ENCODE results near the gene NUBP1. TPM values are rescaled to one million over a fixed set of nuclear protein-coding genes. Genes with fewer than 3 reads are reported as not detected.

Gene NUBP1
- total RNA-seq, 1 donor from 2014 or later, result 18.4 TPM

GRCh38 chr16:10805334-10805733 is 61.7 kb downstream of the NUBP1 start:
- H3K4me3 Mint-ChIP-seq (ENCODE audit: unreplicated experiment), result no peak overlapping the region
- H3K36me3 Mint-ChIP-seq (ENCODE audit: low read depth, unreplicated experiment), result peaks cover 4% of the 10 kb centered on the region
- H3K9me3 Mint-ChIP-seq (ENCODE audit: unreplicated experiment), result no peaks in the 10 kb centered on the region
- DNase-seq (ENCODE audit: low spot score), result no peak
- peaks cover 4% of the 10 kb centered on the region for H3K4me1 Mint-ChIP-seq (ENCODE audit: unreplicated experiment)
- no peak for TF ChIP-seq CTCF (IDR thresholded peaks at IDR 0.05; ENCODE audit: unreplicated experiment)
- no peaks in the 10 kb centered on the region for H3K27me3 Mint-ChIP-seq (ENCODE audit: unreplicated experiment)
- no peak overlapping the region for H3K27ac Mint-ChIP-seq (ENCODE audit: unreplicated experiment)

GRCh38 chr16:10806698-10807097 is 63.1 kb downstream of the NUBP1 start:
- H3K27me3 Mint-ChIP-seq (ENCODE audit: unreplicated experiment), result no peaks in the 10 kb centered on the region
- TF ChIP-seq CTCF (IDR thresholded peaks at IDR 0.05; ENCODE audit: unreplicated experiment), result no peak

GRCh38 chr16:10808218-10808617 is 64.6 kb downstream of the NUBP1 start:
- H3K9me3 Mint-ChIP-seq (ENCODE audit: unreplicated experiment), result no peaks in the 10 kb centered on the region
- no peaks in the 10 kb centered on the region for H3K27me3 Mint-ChIP-seq (ENCODE audit: unreplicated experiment)
- H3K4me1 Mint-ChIP-seq (ENCODE audit: unreplicated experiment), result peaks cover 9% of the 10 kb centered on the region
- peaks cover 4% of the 10 kb centered on the region for H3K36me3 Mint-ChIP-seq (ENCODE audit: low read depth, unreplicated experiment)
- DNase-seq (ENCODE audit: low spot score), result no peak
- H3K27ac Mint-ChIP-seq (ENCODE audit: unreplicated experiment), result no peak overlapping the region
- no peak overlapping the region for H3K4me3 Mint-ChIP-seq (ENCODE audit: unreplicated experiment)
- TF ChIP-seq CTCF (IDR thresholded peaks at IDR 0.05; ENCODE audit: unreplicated experiment), result no peak

More at GRCh38 chr16:10806698-10807097, 63.1 kb downstream of the NUBP1 start:
- Mint-ChIP-seq H3K27ac (ENCODE audit: unreplicated experiment) (no peak overlapping the region), H3K4me1 (ENCODE audit: unreplicated experiment) (peaks cover 9% of the 10 kb centered on the region), H3K36me3 (ENCODE audit: low read depth, unreplicated experiment) (peaks cover 4% of the 10 kb centered on the region), H3K4me3 (ENCODE audit: unreplicated experiment) (no peak overlapping the region), H3K9me3 (ENCODE audit: unreplicated experiment) (no peaks in the 10 kb centered on the region)
- no peak for DNase-seq (ENCODE audit: low spot score)

GRCh38 chr16:10808850-10809249 is 65.2 kb downstream of the NUBP1 start:
- no peak for DNase-seq (ENCODE audit: low spot score)
- H3K27me3 Mint-ChIP-seq (ENCODE audit: unreplicated experiment), result no peaks in the 10 kb centered on the region
- TF ChIP-seq CTCF (IDR thresholded peaks at IDR 0.05; ENCODE audit: unreplicated experiment), result no peak
- no peaks in the 10 kb centered on the region for H3K9me3 Mint-ChIP-seq (ENCODE audit: unreplicated experiment)
- H3K4me1 Mint-ChIP-seq (ENCODE audit: unreplicated experiment), result peaks cover 9% of the 10 kb centered on the region
- H3K27ac Mint-ChIP-seq (ENCODE audit: unreplicated experiment), result no peak overlapping the region
- peaks cover 4% of the 10 kb centered on the region for H3K36me3 Mint-ChIP-seq (ENCODE audit: low read depth, unreplicated experiment)
- H3K4me3 Mint-ChIP-seq (ENCODE audit: unreplicated experiment), result no peak overlapping the region

GRCh38 chr16:10809706-10810105 is 66.1 kb downstream of the NUBP1 start:
- peaks cover 9% of the 10 kb centered on the region for H3K4me1 Mint-ChIP-seq (ENCODE audit: unreplicated experiment)
- DNase-seq (ENCODE audit: low spot score), result no peak
- no peak overlapping the region for H3K4me3 Mint-ChIP-seq (ENCODE audit: unreplicated experiment)
- no peaks in the 10 kb centered on the region for H3K9me3 Mint-ChIP-seq (ENCODE audit: unreplicated experiment)
- no peak for TF ChIP-seq CTCF (IDR thresholded peaks at IDR 0.05; ENCODE audit: unreplicated experiment)
- H3K27me3 Mint-ChIP-seq (ENCODE audit: unreplicated experiment), result no peaks in the 10 kb centered on the region
- peak overlapping the region; percentile 30 for H3K27ac Mint-ChIP-seq (ENCODE audit: unreplicated experiment)
- H3K36me3 Mint-ChIP-seq (ENCODE audit: low read depth, unreplicated experiment), result peaks cover 4% of the 10 kb centered on the region

Measured in endothelial cell (in vitro differentiated cells).